Panc1 (cell line): ENCODE measurements around the gene APBB2. TPM values are rescaled to one million over a fixed set of nuclear protein-coding genes. Genes with fewer than 3 reads are reported as not detected.

Experiments
- ATAC-seq: fragments of 200-7000 bp; cut with Tn5 transposase; 2 replicates; pipeline ENCODE4 v1.9.1; 2020; ENCODE audit warnings: mild to moderate bottlenecking, moderate library complexity
- BruUV-seq: library from RNA; stranded (reverse); fragments of 400-500 nt; replicated peaks from 2 replicates; lab custom pipeline; 2021; lab: Mats Ljungman, UMichigan
- CTCF ChIA-PET: fragments of 300-600 bp; sonication (Branson Sonifier 250); formaldehyde crosslinking; loops from one replicate; lab custom pipeline; 2022; ENCODE audit warnings: antibody characterized with exemption; lab: Charles Lee
- POLR2A ChIA-PET: fragments of 300-600 bp; sonication (Branson Sonifier 250); formaldehyde crosslinking; loops from one replicate; lab custom pipeline; 2022; ENCODE audit warnings: antibody characterized with exemption; lab: Charles Lee
- DNase-seq: peaks from one replicate; pipeline ENCODE4 v3.0.0-alpha.2; 2010; ENCODE audit warnings: low read depth, low spot score
- H3K27ac ChIP-seq: 2 replicates; pipeline ENCODE4 v1.5.1; 2011; ENCODE audit warnings: mild to moderate bottlenecking, low read length, inconsistent platforms
- H3K27me3 ChIP-seq: fragments of 200-500 bp; sonication (Bioruptor generic); 2 replicates; pipeline ENCODE4 v1.6.0; 2014; ENCODE audit warnings: low read length, inconsistent platforms; ENCODE audit not compliant: control insufficient read depth, insufficient read depth
- H3K36me3 ChIP-seq: fragments of 200-500 bp; sonication (Bioruptor generic); 2 replicates; pipeline ENCODE4 v1.5.1; 2014; ENCODE audit warnings: inconsistent platforms, mild to moderate bottlenecking, low read length, moderate library complexity; ENCODE audit not compliant: control insufficient read depth, insufficient read depth
- H3K4me1 ChIP-seq: 2 replicates; pipeline ENCODE4 v1.5.1; 2011; ENCODE audit warnings: inconsistent platforms, mild to moderate bottlenecking, low read length, moderate library complexity; ENCODE audit not compliant: control insufficient read depth, insufficient read depth
- H3K4me3 ChIP-seq, 2 experiments: 2 replicates each; pipeline ENCODE4 v1.5.1; 2011 to 2012; ENCODE audit warnings: low read depth in 2 of 2, low read length in 2 of 2, mild to moderate bottlenecking in 2 of 2, inconsistent platforms in 1 of 2, moderate library complexity in 1 of 2
- H3K9me3 ChIP-seq: fragments of 200-500 bp; sonication (Bioruptor generic); 2 replicates; pipeline ENCODE4 v1.5.1; 2014; ENCODE audit warnings: low read depth, mild to moderate bottlenecking, inconsistent platforms, low read length, moderate library complexity; ENCODE audit not compliant: control insufficient read depth, insufficient read depth
- POLR2AphosphoS5 ChIP-seq: IDR thresholded peaks from 2 replicates; pipeline ENCODE4 v1.6.1; 2012; ENCODE audit warnings: mild to moderate bottlenecking, low read depth, low read length, moderate library complexity
- SIN3A ChIP-seq: IDR thresholded peaks from 2 replicates; pipeline ENCODE4 v1.6.1; 2012; ENCODE audit warnings: low read depth, mild to moderate bottlenecking, low read length, moderate library complexity, borderline replicate concordance; ENCODE audit not compliant: insufficient read depth
- TCF7L2 ChIP-seq: IDR thresholded peaks from 2 replicates; pipeline ENCODE4 v1.6.1; 2011; ENCODE audit warnings: mild to moderate bottlenecking, low read depth, low read length, inconsistent platforms
- in situ Hi-C: cut with HindIII; loops from 2 replicates; pipeline ENCODE4 v1.10.0; 2016; ENCODE audit warnings: low sequenced_read_pairs, low pct_unique_long_range_greater_than_20kb
- intact Hi-C: fragments of 100-400 bp; cut with micrococcal nuclease; formaldehyde crosslinking; loops from one replicate; pipeline ENCODE4 v1.10.0; 2022; ENCODE audit not compliant: unreplicated experiment
- total RNA-seq: library from RNA; stranded (reverse); gene quantifications from one replicate; pipeline ENCODE4 v1.2.1, GENCODE V29; 2021; ENCODE audit not compliant: unreplicated experiment
- TF ChIP-seq, protein P1 (sequence below), 2 experiments: IDR thresholded peaks; 2 replicates each; pipeline ENCODE4 v1.6.1; 2011 to 2012; ENCODE audit warnings: low read depth in 2 of 2, control low read depth in 1 of 2, low read length in 1 of 2, mild to moderate bottlenecking in 1 of 2, moderate library complexity in 1 of 2; ENCODE audit not compliant: insufficient read depth in 1 of 2
- TF ChIP-seq, protein P2 (sequence below): fragments of 450-650 bp; IDR thresholded peaks from 2 replicates; pipeline ENCODE4 v1.5.1; 2017; ENCODE audit warnings: mild to moderate bottlenecking

The APBB2 gene
- total RNA-seq, 1 experiment from 2014 or later = 27.1 TPM

GRCh38 chr4:41077628-41078027 is 136.7 kb downstream of the APBB2 start:
- in situ Hi-C loops (no loop called here), intact Hi-C loops (no loop called here)
- POLR2A ChIA-PET = no interaction called here
- no TSS peak for BruUV-seq
- Histone ChIP-seq H3K27ac (no peak overlapping the region), H3K4me1 (no peaks in the 10 kb centered on the region), H3K27me3 (no peaks in the 10 kb centered on the region), H3K4me3 (no peak overlapping the region), H3K36me3 (no peaks in the 10 kb centered on the region), H3K9me3 (no peaks in the 10 kb centered on the region)
- DNase-seq = no peak
- CTCF ChIA-PET = no interaction called here
- ATAC-seq = no peak
- TF ChIP-seq POLR2AphosphoS5 (no peak), SIN3A (no peak), TCF7L2 (no peak)
- TF ChIP-seq, protein P1, sequence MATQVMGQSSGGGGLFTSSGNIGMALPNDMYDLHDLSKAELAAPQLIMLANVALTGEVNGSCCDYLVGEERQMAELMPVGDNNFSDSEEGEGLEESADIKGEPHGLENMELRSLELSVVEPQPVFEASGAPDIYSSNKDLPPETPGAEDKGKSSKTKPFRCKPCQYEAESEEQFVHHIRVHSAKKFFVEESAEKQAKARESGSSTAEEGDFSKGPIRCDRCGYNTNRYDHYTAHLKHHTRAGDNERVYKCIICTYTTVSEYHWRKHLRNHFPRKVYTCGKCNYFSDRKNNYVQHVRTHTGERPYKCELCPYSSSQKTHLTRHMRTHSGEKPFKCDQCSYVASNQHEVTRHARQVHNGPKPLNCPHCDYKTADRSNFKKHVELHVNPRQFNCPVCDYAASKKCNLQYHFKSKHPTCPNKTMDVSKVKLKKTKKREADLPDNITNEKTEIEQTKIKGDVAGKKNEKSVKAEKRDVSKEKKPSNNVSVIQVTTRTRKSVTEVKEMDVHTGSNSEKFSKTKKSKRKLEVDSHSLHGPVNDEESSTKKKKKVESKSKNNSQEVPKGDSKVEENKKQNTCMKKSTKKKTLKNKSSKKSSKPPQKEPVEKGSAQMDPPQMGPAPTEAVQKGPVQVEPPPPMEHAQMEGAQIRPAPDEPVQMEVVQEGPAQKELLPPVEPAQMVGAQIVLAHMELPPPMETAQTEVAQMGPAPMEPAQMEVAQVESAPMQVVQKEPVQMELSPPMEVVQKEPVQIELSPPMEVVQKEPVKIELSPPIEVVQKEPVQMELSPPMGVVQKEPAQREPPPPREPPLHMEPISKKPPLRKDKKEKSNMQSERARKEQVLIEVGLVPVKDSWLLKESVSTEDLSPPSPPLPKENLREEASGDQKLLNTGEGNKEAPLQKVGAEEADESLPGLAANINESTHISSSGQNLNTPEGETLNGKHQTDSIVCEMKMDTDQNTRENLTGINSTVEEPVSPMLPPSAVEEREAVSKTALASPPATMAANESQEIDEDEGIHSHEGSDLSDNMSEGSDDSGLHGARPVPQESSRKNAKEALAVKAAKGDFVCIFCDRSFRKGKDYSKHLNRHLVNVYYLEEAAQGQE (IDR thresholded peaks at IDR 0.05; ENCODE audit: insufficient read depth in 1 of 2, low read depth in 2 of 2, low read length in 1 of 2) = no peak
- TF ChIP-seq, protein P2, sequence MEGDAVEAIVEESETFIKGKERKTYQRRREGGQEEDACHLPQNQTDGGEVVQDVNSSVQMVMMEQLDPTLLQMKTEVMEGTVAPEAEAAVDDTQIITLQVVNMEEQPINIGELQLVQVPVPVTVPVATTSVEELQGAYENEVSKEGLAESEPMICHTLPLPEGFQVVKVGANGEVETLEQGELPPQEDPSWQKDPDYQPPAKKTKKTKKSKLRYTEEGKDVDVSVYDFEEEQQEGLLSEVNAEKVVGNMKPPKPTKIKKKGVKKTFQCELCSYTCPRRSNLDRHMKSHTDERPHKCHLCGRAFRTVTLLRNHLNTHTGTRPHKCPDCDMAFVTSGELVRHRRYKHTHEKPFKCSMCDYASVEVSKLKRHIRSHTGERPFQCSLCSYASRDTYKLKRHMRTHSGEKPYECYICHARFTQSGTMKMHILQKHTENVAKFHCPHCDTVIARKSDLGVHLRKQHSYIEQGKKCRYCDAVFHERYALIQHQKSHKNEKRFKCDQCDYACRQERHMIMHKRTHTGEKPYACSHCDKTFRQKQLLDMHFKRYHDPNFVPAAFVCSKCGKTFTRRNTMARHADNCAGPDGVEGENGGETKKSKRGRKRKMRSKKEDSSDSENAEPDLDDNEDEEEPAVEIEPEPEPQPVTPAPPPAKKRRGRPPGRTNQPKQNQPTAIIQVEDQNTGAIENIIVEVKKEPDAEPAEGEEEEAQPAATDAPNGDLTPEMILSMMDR = no peak

GRCh38 chr4:41076481-41076880 is 137.9 kb downstream of the APBB2 start:
- H3K36me3 ChIP-seq = no peaks in the 10 kb centered on the region
- no peaks in the 10 kb centered on the region for H3K9me3 ChIP-seq
- ChIA-PET CTCF (interaction anchor here (0.5 to 0.7 kb wide), 2 partner anchors 22 to 285 kb away, joined by 3 to 5 read pairs; no protein-coding TSS in a partner anchor), POLR2A (interaction anchor here (0.6 kb wide), 1 partner anchor 140 kb away, joined by 4 read pairs; no protein-coding TSS in a partner anchor)
- TF ChIP-seq, protein P1 (IDR thresholded peaks at IDR 0.05; ENCODE audit: insufficient read depth in 1 of 2, low read depth in 2 of 2, low read length in 1 of 2) = no peak
- TF ChIP-seq POLR2AphosphoS5 (no peak), SIN3A (no peak), TCF7L2 (no peak)
- TF ChIP-seq, protein P2 = no peak
- ATAC-seq (no peak), DNase-seq (no peak)
- intact Hi-C loops = no loop called here
- in situ Hi-C loops = no loop called here
- H3K27me3 ChIP-seq = no peaks in the 10 kb centered on the region
- H3K27ac ChIP-seq = no peak overlapping the region
- no TSS peak for BruUV-seq
- H3K4me1 ChIP-seq = no peaks in the 10 kb centered on the region; the same call in 1 of the 2 replicates
- no peak overlapping the region for H3K4me3 ChIP-seq
